Measurements from ENCODE around the gene LRCH1.
"Not testable (repeated sequence)": the region's sequence is repeated elsewhere in the genome, so short reads cannot be mapped to it uniquely, and the experiment has no call there.

LRCH1 gene
- total RNA-seq = 36.9 to 43.1 (median 37.4) reads per million in 3 experiments

DNA sequence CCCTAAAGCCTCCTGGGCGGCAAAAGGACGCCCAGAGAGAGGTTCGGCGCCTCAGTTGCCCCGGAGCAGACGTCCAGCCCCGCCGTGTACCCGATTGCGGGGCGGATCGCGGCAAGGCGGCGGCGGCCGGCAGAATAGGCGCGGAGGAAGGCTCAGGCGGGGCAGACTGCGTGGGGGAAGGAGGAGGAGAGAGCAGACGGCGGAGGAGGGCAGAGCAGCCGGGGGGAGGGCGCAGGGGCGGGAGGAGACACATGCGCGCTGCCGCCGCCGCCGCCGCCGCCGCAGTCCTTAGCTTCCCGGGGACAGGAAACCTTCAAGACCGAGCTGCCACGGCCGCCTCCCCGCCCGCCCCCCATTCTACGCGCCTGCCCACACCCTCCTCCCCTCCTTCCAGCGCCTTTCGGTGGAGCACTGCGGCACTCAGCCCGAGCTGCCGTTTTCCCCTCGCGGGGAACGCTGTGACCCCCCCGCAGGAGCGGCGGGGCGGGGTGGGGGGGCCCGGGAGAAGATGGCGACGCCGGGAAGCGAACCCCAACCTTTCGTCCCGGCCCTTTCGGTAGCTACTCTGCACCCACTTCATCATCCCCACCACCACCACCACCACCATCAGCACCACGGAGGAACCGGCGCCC, at the start of gene LRCH1:
TSS of gene LRCH1 (plus strand) at position 282 of the 632 bp plus-strand sequence. CDS start at position 509, 227 bp downstream.
- DNase-seq = peak; percentile 81

- no peak for DNase-seq
Measured at GRCh38 chr13:46504036-46504435, 48.9 kb upstream of the LRCH1 start.

- DNase-seq = no peak
Measured at GRCh38 chr13:46507981-46508380, 45.0 kb upstream of the LRCH1 start.

DNA sequence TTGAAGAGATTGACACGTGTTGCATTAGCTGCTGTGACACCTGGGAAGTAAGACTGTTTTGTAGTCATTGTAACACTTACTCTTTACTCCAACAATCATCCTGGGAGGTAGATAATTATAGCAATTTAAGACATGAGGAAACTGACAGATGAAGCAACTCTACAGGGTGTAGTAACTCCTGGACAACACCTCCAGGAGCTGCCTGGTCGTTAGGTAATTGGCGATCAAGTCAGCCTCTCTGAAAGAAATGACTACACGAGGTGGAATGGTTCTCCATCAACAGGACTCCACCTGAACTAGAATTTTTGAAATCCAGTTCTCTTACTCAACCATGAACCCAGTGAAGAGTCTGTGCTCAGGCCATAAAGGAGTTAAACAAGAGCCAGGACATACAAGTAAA, 43.0 kb upstream of the LRCH1 start:
- no peak for DNase-seq

GRCh38 chr13:46515803-46516202, 37.2 kb upstream of the LRCH1 start:
- DNase-seq = no peak

- DNase-seq = no peak
Measured at GRCh38 chr13:46516599-46517338, 36.2 kb upstream of the LRCH1 start.

- DNase-seq = not testable (repeated sequence)
Measured at GRCh38 chr13:46517748-46518147, 35.2 kb upstream of the LRCH1 start.

DNA sequence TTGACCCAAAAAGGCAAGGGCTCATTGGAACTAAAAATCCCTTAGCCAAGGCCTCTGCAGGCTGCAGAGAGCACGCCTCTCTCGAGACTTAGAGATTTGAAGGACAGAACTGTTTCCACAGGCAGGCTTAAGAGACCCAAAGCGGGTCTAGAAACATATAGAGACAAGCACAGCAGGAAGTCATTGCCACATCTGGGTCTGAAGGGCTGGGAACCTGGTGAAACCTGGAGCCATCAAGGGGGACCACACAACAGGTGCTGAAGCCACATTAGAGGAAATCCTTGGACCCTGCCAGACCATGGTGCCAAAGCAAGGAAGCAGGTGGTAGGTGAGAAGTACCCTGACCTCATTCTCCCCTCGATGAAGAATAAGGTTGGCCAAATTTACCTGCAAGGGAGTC, 33.8 kb upstream of the LRCH1 start:
- no peak for DNase-seq

DNA sequence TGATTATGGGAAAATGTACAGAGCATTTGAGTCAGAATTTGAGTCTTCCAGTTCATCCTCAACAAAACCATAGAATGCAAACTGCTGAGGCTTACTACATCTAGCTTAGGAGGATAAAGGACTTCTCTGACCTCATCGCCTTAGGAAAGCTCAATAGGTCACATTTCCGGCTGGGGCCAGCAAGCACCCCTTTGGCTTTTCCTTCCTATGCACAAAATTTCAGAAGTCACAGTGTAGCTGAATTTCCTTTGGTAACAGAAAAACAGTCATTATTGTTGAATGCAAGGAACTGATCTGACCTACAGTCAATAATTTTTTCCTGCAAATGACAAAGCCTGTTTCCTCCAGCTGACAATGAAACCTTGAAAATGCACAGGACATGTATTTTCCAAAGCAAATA, 32.8 kb upstream of the LRCH1 start:
- DNase-seq = no peak

DNA sequence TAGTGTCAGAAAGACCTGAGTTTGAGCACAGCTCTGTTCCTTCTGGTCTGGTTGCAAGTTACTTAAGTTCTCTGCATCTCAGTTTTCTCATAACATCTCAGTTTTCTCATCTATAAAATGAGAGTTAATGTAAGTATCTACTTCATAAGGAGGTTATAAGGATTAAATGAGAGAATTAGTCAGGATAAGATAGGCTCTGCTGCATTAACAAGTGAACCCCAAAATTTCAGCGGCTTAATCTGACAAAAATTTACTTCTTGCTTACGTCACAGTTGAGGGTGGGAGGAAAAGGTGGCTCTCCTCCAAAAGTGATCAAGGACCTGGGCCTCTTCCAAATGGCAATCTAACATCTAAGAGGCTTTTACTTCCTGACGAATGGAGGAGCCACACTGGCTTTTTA, 31.5 kb upstream of the LRCH1 start:
- no peak for DNase-seq

DNA sequence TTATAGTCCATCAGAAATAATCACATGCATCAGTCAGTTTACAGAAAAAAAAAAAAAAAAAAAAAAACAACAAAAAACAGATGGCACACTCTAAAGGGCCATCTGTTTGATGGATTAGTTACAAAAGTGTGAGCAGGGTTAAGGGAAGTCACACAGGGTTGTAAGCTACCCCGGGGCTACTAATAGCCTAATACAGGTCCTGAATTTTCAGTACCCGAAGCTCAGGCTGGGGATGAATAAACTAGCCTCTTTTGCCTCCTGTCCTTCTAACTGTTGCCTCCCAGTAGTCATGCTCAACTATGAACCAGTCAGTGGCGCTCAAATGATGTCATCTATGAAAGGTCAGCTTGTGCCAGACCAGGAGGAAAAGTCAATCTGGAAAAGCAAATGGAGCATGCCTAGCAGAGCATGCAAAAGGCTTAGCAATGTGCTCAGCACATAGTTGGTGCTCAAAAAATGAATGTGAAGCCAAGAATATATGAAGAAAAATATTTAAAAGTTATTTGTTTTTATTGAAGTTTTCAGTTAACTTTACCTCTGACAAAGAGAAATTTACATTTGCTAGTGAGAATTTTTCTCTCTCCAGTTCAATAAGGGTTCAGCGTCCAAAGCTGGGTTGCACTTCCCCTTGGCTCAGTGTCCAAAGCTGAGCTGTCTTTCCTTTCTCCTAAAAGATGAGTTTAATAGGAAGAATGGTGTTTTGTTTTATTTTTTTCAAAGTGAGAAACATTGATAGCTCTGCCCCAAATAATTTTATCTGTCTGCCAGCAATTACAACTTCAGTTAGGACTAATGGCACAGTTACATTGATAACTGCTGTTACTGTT, 30.8 kb upstream of the LRCH1 start:
- DNase-seq = no peak

- no peak for DNase-seq
Measured at GRCh38 chr13:46522748-46523030, 30.3 kb upstream of the LRCH1 start.

- DNase-seq = no peak
Measured at GRCh38 chr13:46523972-46524752, 28.8 kb upstream of the LRCH1 start.

DNA sequence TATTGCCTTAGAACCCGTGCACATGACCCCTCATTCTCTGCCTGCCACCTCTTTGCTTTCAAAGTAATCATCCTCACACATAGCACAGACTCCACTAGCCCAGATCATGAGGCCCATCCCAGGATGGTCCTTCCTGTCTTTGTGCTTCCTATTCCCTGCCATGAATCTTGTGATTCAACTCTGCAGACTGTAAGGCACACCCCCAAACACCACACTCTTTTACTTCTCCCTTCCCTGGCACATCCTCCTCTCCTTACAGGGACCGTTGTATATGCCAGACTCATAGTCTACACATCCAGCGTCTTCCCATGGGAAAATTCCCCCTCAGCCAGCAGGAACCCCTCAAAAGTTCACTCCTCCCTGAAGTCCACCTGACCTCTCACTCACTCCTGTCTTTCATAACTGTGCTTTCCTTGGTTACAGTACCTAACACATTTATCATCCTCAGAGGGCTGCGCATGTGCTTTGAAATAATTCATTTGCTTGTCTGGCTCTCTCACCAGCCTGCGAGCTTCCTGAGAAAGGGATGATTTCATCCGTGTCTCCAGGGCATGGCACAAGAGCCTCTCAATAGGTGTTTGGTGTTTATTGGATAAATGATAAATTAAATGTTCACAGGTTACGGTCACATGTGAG, 26.8 kb upstream of the LRCH1 start:
- DNase-seq = no peak

- DNase-seq = no peak
Measured at GRCh38 chr13:46526740-46527139, 26.2 kb upstream of the LRCH1 start.

DNA sequence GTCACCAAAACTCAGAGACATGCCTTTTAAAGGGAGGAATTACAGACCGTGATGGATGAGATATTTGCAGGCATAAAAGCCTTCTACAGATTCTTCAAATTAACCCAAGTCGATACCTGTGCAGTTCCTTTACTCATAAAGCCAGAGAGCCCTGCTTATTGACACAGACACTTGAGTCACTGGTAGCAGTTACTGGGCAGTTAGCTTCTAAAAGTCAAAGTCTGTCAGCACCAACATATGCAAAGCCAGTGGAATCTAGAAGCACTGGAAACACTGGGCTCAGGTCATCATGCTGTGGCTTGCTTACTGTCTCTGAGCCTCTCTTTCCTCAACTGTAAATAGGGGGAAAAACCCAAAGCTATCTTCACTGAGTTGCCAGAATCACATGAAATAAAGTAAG, 25.7 kb upstream of the LRCH1 start:
- DNase-seq = no peak

DNA sequence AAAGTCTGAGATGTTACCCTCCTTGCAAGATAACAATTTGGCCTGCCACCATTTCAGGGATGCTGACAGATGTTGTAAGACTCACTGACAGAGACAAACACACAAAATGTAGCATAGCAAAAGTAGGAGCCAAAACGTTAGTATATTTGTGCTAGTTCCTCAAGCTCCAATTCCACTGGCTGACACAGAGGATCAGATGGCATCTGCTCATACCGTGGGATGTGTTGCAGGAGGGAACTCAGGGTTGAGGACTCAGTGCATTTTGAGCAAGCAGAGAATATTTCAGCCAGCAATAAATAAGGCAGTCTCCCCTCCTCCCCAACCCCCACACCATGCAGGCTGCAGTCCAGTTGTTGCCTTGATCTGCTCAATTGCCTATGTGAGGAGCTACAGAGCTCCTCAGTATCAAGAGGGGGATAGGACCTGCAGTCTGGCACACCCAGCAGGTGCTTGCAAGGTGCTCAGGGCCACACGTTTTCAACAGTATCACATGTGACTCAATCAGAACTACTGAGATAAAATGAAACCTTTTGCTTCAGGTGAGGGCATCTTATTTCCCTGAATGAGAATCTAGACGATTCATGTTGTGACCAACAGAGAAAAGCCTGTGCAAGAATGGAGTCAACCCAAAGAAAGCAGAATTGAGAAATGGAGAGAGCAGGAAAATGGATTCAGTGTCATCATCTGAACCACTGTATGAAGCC, 23.6 kb upstream of the LRCH1 start:
- no peak for DNase-seq

GRCh38 chr13:46530084-46530935, 22.7 kb upstream of the LRCH1 start:
- no peak for DNase-seq

DNA sequence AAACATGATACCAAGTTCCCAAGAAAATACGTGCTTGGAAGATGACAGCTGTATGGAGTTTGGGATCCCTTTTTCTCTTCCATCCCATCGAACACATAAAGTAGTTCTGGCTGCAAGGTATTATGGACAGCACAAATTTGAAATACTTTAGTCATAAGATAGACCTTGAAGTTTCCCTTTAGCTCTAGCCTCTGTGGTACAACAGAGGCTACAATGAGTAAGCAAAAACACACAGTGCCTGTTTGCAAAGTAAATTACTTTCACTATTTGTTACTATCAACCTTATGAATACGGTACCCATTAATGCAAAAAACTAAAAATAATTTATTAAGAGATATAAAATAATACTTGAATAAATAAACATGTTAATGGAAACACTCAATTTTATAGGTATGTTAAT, 21.0 kb upstream of the LRCH1 start:
- no peak for DNase-seq

DNA sequence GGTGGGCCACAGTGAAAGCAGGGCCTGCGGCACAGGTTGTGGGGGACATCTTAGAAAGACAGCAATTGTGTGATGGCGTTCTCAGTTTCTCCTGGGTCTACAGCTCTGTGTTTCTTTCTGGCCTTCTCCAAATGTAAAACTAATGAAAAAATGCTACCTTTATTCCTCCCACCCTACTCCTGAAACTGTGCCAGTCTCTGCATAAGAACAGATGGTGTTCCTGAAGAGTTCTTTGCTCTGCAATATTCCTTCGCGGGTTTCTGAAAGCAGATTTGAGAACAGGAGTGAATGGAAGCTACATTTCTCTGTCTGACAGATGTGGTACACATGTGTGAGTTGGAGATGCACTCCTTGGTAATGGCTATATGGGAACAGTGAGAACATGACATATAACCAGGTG, 18.0 kb upstream of the LRCH1 start:
- no peak for DNase-seq

DNA sequence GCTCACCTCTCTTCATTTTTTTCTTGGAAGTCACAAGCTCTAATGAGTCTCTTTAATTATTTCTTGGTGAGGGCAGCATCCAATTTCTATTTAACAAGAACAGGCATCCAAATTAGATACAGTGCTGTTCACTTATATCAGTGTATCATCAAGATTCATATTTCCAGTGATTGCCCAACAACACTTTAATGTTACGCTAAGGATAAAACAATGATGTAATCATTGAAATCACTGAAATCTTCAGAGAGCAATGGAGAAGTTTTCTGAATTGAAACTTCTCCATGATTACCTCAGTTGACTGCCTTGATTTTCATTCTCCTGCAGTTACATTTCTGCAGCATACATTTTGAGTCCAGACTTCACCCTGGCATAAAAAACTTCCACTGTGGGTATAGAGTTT, 17.1 kb upstream of the LRCH1 start:
- no peak for DNase-seq

All from central memory CD4-positive, alpha-beta T cell (primary cell).